Measurements from ENCODE around the gene PUM1.

The PUM1 gene

DNA sequence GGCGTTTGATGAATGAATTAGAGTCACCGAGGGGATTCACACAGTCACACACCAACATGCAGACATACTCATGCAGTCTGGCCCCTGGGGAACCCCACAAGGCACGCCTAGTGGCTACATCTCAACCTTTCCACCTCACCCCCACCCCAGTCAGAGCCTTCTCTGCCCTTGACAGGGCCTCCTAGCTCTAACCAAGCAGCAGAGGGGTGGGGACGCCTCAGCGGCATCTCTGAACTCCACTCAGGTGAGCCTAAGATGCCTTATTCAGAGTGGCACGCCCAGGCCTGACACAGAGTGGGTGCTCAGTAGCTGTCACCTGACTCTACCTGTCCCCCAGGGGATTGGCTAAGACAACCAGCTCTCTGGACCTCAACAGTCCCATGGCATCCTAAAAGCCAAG is 153.3 kb downstream of the PUM1 start:
- TF ChIP-seq, protein P1, sequence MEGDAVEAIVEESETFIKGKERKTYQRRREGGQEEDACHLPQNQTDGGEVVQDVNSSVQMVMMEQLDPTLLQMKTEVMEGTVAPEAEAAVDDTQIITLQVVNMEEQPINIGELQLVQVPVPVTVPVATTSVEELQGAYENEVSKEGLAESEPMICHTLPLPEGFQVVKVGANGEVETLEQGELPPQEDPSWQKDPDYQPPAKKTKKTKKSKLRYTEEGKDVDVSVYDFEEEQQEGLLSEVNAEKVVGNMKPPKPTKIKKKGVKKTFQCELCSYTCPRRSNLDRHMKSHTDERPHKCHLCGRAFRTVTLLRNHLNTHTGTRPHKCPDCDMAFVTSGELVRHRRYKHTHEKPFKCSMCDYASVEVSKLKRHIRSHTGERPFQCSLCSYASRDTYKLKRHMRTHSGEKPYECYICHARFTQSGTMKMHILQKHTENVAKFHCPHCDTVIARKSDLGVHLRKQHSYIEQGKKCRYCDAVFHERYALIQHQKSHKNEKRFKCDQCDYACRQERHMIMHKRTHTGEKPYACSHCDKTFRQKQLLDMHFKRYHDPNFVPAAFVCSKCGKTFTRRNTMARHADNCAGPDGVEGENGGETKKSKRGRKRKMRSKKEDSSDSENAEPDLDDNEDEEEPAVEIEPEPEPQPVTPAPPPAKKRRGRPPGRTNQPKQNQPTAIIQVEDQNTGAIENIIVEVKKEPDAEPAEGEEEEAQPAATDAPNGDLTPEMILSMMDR (IDR thresholded peaks at IDR 0.05; ENCODE audit: borderline replicate concordance, insufficient read depth, low read depth, low read length), result no peak
- H3K4me3 ChIP-seq (ENCODE audit: low read depth, low read length), result no peak overlapping the region

DNA sequence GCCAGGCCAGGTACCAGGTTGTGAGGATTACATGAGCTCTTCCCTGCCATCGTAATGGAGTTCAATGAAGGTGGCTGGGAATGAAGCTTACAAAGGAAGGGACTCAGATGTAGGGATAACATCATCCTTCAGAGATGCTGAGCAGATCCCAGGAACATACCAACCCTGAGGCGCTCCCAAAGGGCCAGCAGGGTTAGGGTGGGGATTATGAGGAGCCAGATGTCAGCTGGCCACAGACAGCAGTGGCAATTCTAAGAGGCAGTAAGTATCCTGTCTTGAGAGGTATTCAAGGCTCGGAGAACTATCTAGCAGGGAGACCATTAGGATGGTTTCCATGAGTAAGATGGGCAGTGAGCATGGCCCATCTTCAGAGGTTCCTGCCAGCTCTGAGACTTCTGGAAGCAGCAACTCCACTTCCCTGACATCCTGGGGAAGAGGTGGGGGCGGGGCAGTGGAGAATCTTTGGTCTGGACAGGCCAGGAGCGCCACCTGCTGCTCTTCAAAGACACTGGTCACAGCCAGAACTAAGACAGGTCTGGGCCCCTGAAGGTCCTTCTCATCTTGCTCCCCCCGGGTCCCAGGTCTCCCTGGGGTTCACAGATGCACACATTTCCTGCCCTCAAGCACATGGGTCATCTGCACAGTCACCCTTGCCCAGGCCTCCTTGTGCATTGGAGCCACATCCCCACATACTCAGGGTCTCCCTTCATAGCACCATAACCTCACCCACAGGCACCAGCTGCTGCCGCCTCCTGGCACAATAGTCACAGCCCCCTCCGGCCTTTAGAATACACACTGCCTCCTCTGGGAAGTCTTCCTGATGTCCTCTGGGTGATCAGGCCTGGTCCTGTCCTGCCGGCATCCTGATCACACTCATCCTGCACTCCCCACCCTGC is 154.2 kb downstream of the PUM1 start:
- TF ChIP-seq, protein P1 (IDR thresholded peaks at IDR 0.05; ENCODE audit: borderline replicate concordance, insufficient read depth, low read depth, low read length), result peak; percentile 85

DNA sequence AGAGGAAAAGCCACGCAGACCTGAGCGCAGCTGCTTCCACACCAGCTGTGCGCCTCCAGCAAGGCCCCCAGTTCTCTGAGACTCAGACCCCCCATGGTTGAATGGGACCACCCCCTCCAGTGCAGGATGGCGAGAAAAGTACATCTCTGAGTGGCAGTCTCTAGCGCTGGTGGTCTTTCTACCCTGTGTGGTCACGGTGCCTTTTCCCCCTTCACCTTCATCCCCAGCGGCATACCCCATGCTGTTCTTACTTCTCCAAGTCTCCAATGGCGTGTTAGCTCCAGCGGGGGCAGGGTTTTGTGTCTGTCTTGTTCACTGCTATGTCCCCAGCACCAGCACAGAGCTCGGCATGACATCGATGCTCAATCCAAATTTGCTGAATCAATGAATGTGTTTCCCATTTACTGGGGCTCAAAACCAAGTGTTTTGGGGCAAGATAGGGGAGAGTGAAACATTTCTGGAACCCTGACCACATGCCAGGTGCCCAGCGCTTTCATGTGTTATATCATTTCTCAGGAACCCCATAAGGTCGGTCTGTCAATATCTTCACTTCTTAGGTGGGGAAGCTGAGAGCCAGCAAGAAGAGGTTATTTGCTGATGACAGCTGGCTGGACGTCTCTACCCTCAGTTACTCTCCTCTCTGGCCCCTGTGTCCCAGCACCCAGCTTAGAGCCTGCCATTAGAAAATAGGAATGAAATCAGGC is 156.0 kb downstream of the PUM1 start:
- no peak overlapping the region for H3K4me3 ChIP-seq (ENCODE audit: low read depth, low read length)
- TF ChIP-seq, protein P1 (IDR thresholded peaks at IDR 0.05; ENCODE audit: borderline replicate concordance, insufficient read depth, low read depth, low read length), result no peak

More for the DNA sequence above, 154.2 kb downstream of the PUM1 start:
- H3K4me3 ChIP-seq (ENCODE audit: low read depth, low read length), result no peak overlapping the region

GRCh38 chr1:30908696-30909364 is 156.7 kb downstream of the PUM1 start, which contains the start of gene SDC3:
TSS of gene SDC3 (minus strand) at chr1:30908758. CDS start at chr1:30908586, 172 bp downstream.
- no peak within 1 kb of the TSS for H3K4me3 ChIP-seq (ENCODE audit: low read depth, low read length)
- TF ChIP-seq, protein P1 (IDR thresholded peaks at IDR 0.05; ENCODE audit: borderline replicate concordance, insufficient read depth, low read depth, low read length), result no peak

- TF ChIP-seq, protein P1 (IDR thresholded peaks at IDR 0.05; ENCODE audit: borderline replicate concordance, insufficient read depth, low read depth, low read length), result no peak
- H3K4me3 ChIP-seq (ENCODE audit: low read depth, low read length), result no peak overlapping the region
These were observed 157.2 kb downstream of the PUM1 start for GRCh38 chr1:30908316-30908695.

- TF ChIP-seq, protein P1 (IDR thresholded peaks at IDR 0.05; ENCODE audit: borderline replicate concordance, insufficient read depth, low read depth, low read length), result no peak
- no peak overlapping the region for H3K4me3 ChIP-seq (ENCODE audit: low read depth, low read length)
These were observed 157.8 kb downstream of the PUM1 start for GRCh38 chr1:30907481-30908315.

Data from GM12875 (cell line).